C4-2B (cell line): Measurements from ENCODE around the gene STK32C.

Source experiments
- CTCF ChIP-seq: fragments of 450-650 bp; conservative IDR thresholded peaks from 2 replicates; pipeline ENCODE4 v1.5.1; 2017; ENCODE audit warnings: mild to moderate bottlenecking
- ZFX ChIP-seq: fragments of 450-650 bp; IDR thresholded peaks from 2 replicates; pipeline ENCODE4 v1.6.1; 2017

GRCh38 chr10:132281915-132282666 lies 25.7 kb downstream of the STK32C start:
- TF ChIP-seq ZFX, result no peak
- no peak for TF ChIP-seq CTCF
